Adrenal gland (tissue), 5 donors: Measurements from ENCODE around the gene GPC5.

Experiments used
- CTCF ChIP-seq, 6 experiments: fragments of 450-650 bp in 4 of 6; fragments of 200-600 bp in 2 of 6; sonication (generic) in 1 of 6; IDR thresholded peaks; 1 replicate in 5 of 6; 2 replicates in 1 of 6; pipeline versions ENCODE4 v1.5.1 to v1.8.0; 2016 to 2021; ENCODE audit warnings: antibody characterized with exemption in 6 of 6, mild to moderate bottlenecking in 2 of 6, moderate library complexity in 1 of 6
- POLR2A ChIP-seq, 2 donors: fragments of 450-650 bp; IDR thresholded peaks; one replicate each; pipeline ENCODE4 v1.6.1; 2017; ENCODE audit warnings: antibody characterized with exemption in 2 of 2, mild to moderate bottlenecking in 2 of 2, moderate library complexity in 1 of 2
- donor health status: DM: no; HTN: no; CAD: no.

GRCh38 chr13:91744284-91744683, 345.9 kb downstream of the GPC5 start:
- no peak for TF ChIP-seq CTCF (IDR thresholded peaks at IDR 0.05)
- no peak for TF ChIP-seq POLR2A (IDR thresholded peaks at IDR 0.05)
